HG03469 (cell line): ENCODE measurements around the gene ANGPTL7.

Source experiments
- ATAC-seq: cut with Tn5 transposase; IDR thresholded peaks from one replicate; pipeline ENCODE4 v1.9.1; 2021; ENCODE audit warnings: mild to moderate bottlenecking, moderate library complexity, moderate number of reproducible peaks; ENCODE audit not compliant: unreplicated experiment

ANGPTL7 gene

GRCh38 chr1:11198851-11199594 lies 9.9 kb downstream of the ANGPTL7 start:
- ATAC-seq: no peak

GRCh38 chr1:11204396-11205190 lies 15.4 kb downstream of the ANGPTL7 start:
- no peak for ATAC-seq

DNA sequence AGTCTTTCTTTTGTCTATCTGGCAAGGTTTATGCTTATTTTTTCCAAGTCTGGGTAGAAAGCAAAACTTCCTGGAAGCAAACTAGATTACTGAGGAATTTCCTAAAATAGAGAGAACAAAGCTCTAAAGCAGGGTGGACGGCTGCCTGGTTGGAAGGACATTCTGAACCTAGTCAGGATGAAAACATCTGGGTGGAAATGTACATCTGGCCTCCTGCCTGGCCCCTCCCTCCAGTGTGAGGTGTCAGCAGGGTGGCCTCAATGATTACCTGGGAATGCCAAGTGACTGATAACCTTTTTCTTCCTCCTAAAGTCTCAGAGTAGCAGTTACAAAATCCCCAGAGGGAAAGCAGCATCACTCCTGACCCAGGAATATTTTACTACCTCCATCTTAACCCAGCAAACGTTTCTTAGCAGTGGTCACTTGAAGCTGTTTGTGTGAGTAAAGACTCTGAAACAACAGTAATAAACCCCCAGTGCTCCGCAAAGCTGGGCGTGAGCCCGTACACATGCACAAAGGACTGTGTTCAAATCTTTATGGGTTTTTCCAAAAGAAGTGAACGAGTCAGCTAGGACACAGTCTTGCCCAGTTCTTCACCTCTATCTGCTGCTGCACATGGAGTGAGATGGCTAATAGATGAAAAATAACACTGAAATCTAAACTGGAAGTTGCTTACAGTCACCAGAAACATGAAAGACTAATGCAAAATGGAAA lies 18.9 kb downstream of the ANGPTL7 start:
- ATAC-seq: no peak

DNA sequence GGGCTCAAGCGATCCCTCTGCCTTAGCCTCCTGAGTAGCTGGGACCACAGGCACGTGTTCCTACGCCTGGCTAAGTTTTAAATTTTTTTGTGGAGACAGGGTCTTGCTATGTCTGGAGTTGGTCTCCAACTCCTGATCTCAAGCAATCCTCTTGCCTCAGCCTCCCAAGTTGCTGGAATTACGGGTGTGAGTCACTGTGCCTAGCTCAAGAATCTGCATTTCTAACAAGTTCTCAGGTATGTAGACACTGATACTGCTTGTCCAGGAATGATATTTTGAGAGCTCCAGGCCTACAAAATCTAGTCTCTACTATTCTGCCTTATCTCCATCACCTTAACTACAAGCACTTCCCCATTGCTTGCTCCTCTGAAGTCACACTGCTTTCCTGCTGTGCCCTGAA lies 22.3 kb downstream of the ANGPTL7 start:
- no peak for ATAC-seq

GRCh38 chr1:11211925-11212587 lies 22.9 kb downstream of the ANGPTL7 start:
- no peak for ATAC-seq

- no peak for ATAC-seq
Measured at GRCh38 chr1:11214698-11215380, 25.7 kb downstream of the ANGPTL7 start.

DNA sequence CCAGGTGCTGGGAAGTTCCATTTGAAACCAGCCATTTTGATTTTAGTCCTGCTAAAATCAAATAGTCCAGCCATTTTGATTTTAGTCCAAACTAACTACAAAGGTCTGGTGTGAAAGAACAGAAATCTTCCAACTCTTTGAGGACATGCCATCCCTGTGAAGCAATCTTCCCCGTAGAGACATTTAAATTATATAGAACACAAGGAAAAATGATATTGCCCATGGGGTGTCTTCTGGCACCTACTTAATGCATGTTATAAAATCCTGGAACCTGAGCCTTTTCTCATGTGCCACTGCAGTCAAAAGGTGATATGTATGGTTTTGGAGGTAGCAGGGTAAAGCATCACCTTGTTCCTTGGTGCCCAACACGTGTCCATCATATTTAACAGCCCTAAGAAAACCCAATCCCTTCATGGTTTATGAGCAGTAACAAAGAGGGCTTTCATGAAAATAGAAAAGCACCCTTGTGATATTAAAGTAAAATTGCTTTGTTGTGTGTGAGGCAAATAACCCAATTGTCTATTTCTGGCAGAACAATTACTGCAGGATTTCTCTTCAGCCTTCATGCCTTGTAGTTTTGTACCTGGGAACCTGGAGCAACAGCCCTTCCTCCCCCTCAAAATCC lies 26.3 kb downstream of the ANGPTL7 start:
- ATAC-seq: no peak

DNA sequence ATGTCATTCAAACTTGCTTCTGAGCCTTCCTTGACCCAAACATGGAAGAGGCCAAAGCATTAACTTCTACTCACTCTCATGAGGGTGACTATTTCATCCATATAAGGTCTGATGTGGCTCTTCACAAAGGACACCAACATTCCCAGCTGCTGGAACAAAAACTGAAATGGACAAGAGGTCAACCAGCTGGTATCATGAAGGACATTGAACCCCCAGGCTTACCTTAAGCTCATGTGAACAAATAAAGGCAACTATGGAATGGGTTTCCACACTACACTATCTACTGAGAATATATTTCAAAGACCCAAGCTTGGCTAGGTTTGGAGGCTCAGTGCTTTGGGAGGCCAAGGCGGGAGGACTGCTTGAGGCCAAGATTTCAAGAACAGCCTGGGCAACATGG lies 26.9 kb downstream of the ANGPTL7 start:
- no peak for ATAC-seq

DNA sequence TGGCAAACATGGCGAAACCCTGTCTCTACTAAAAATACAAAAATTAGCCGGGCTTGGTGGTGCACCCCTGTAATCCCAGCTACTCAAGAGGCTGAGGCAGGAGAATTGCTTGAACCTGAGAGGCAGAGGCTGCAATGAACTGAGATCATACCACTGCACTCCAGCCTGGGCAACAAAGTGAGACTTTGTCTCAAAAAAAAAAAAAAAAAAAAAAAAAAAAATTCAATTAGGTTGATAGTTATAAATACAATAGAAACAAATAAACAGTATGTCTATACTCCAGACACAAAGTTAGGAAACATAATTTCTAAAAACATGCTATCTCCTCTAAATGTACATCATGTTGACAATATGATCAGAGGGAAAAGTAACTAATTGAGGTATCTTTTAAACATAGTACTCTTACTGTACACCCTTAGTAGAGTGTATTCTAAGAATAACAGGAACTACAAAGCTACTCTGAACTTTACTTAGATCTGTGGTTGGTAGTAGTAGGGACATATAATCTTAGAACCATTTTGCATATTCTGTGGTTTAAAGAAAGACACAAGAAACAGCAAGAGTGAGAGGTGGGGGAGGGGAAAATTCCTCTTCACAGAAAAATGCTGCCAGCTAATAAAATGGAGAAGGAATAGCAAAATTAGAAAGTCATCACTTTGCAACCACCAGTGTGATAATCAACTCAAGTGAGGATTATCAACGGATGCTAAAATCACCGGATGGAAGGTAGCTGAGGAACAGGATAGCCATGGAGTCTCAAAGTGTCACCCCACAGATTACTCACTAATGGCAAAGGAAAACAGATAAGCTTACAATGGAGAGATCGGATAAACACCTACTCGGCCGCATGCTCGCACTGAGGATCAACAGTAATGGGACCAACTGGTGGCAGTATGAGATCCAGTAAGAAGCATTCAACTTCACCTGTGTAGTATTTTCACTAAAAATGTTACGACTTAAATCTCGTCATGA lies 38.2 kb downstream of the ANGPTL7 start:
- ATAC-seq: no peak

DNA sequence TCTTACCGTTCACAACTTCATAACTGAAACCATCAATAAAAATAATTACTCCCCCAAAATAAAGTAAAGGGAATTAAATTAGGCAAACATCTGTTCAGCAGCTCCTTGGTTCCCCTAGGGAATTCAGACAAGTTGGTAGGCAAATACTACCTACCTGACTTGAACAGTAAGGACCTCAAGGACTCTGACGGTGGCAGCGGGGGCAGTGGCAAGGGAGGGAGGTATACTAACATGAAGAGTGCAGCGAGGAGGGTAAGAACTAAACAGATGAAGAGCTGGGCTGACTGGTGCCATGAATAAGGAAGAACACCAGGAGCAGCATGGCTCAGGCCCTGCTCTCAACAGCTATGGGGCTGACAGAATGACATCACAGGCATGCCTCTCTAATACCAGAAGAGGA lies 40.0 kb downstream of the ANGPTL7 start:
- ATAC-seq: no peak

- ATAC-seq: no peak
Measured at GRCh38 chr1:11233208-11233607, 44.1 kb downstream of the ANGPTL7 start.

- no peak for ATAC-seq
Measured at GRCh38 chr1:11237356-11237755, 48.2 kb downstream of the ANGPTL7 start.

- ATAC-seq: no peak
Measured at GRCh38 chr1:11238311-11238710, 49.2 kb downstream of the ANGPTL7 start.

DNA sequence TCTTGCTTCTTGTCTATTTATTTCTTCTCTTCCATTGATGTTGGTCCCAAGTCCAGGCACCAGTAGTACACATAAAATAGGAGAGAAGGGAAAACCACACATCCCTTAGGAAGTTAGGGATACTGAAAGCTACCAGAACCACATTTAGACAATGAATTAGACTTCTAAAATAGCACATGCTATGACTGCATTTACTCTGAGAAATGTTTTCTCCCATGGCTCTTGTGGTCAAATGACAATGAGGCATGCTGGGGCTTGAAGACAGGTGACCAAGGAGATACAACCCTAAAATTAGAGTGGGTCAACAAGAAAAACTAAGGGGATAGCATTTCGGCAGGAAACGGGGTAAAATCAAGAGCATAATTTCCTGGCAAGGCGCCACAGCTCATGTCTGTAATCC lies 56.1 kb downstream of the ANGPTL7 start:
- ATAC-seq: no peak
